Rectal smooth muscle tissue (tissue), 1 donor: ENCODE data around the gene EPHA6.

Experiments used
- H3K27ac ChIP-seq: one replicate; pipeline ENCODE4 v1.7.0; 2013; ENCODE audit warnings: low read depth, low read length, inconsistent platforms
- H3K27me3 ChIP-seq: one replicate; pipeline ENCODE4 v1.7.0; 2013; ENCODE audit warnings: low read length; ENCODE audit not compliant: control insufficient read depth, insufficient read depth
- H3K36me3 ChIP-seq: one replicate; pipeline ENCODE4 v1.7.0; 2013; ENCODE audit warnings: low read length; ENCODE audit not compliant: control insufficient read depth, insufficient read depth
- H3K4me1 ChIP-seq: one replicate; pipeline ENCODE4 v1.7.0; 2013; ENCODE audit warnings: low read length; ENCODE audit not compliant: control insufficient read depth, insufficient read depth
- H3K4me3 ChIP-seq: one replicate; pipeline ENCODE4 v1.7.0; 2013; ENCODE audit warnings: low read length
- H3K9ac ChIP-seq: one replicate; pipeline ENCODE4 v1.7.0; 2013; ENCODE audit warnings: low read length

EPHA6 gene

DNA sequence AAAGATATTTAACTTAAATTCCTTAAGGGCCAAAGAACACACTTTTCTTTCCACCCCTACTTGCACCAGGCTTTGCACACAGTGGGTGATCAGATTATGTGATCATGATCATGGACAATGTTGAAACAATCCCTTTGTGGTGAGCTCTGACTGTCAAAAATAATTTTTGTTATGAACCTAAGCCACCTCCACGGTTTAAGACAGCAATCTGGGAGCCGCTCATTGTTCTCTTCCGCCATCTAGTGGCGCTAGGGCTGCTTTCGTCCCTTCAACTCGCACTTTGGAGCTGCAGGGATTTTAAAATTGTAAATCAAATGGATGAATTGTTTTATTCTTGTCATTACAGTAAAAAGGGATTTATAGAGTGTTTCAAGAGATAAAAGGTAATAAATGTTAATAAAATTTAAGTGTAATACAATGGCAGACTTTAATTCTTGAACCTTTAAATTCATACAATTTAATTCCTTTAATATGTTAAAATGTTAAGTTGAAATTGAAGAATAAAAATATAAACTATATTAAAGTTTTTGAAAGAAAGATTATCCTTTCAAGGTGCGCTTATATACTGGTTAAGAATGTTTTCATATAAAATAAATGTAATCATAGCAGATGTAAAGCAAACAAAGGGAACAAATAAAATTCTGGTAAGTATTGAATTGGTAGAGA, 904.9 kb downstream of the EPHA6 start:
- H3K36me3 ChIP-seq: no peaks in the 10 kb centered on the region
- no peak overlapping the region for H3K4me3 ChIP-seq
- no peak overlapping the region for H3K27ac ChIP-seq

DNA sequence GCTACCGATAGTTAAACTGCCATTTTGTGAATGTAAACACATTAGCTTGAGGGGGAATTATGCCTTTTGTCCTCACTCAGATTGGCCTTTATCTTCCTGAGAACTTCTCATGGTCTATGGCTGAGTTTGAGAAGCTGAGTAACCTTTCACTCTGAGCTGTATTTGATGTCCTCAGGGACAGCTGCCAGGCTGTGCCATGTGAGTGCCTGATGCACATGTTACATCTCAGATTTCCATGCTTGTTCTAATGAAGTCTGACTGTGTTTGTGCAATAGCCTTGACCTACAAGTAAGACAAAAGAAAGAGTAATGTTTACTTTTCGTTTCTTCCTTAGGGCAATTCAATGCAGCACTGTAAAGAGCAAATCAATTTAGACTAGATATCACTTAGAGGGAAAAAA, 906.0 kb downstream of the EPHA6 start:
- Histone ChIP-seq H3K4me1 (no peaks in the 10 kb centered on the region), H3K9ac (no peak overlapping the region), H3K27ac (no peak overlapping the region), H3K4me3 (no peak overlapping the region), H3K27me3 (no peaks in the 10 kb centered on the region), H3K36me3 (no peaks in the 10 kb centered on the region)

More for the DNA sequence above, 904.9 kb downstream of the EPHA6 start:
- Histone ChIP-seq H3K9ac (no peak overlapping the region), H3K4me1 (no peaks in the 10 kb centered on the region), H3K27me3 (no peaks in the 10 kb centered on the region)

DNA sequence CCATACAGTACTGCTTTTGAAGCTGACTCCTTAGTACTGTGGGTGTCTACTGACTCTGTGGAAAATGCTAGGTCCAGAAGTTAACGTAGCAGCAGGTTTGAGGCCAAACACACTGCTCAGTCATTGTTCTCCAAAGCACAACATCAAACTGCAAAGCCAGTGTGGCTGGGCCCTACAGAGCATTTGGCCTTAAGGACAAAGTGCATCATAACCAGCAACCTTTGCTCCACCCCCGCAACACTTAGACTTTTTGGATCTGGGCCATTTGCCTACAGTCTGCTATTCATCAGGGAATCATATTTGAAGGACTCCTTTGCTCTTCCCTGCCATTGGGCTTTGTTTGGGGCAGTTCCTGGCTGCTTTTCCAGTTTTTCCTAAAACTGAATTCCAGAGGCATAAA, 907.1 kb downstream of the EPHA6 start:
- H3K9ac ChIP-seq: no peak overlapping the region
- H3K4me3 ChIP-seq: no peak overlapping the region

DNA sequence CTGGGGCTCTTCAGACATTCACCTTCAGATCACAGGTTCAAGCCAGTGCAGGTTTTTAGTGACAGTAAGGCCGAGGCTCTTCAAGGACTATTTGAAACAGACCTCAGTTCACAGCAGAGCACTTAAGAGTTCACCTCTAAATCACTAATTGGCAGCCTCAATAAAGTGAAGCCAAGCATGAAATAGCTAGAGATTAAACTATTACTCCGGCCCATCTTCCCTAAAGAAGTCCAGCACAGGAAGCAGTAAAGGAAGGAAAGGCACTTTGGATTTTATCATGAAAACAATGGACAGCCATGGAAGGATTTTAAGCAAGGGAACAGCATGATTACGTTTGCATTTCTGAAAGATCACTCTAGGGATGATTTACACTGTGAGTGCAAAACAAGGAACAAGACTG, 922.5 kb downstream of the EPHA6 start:
- H3K4me1 ChIP-seq: no peaks in the 10 kb centered on the region
- H3K4me3 ChIP-seq: no peak overlapping the region
- no peak overlapping the region for H3K9ac ChIP-seq
- H3K27me3 ChIP-seq: no peaks in the 10 kb centered on the region
- H3K36me3 ChIP-seq: no peaks in the 10 kb centered on the region
- no peak overlapping the region for H3K27ac ChIP-seq

More for the DNA sequence above, 907.1 kb downstream of the EPHA6 start:
- no peaks in the 10 kb centered on the region for H3K4me1 ChIP-seq
- no peaks in the 10 kb centered on the region for H3K36me3 ChIP-seq
- no peak overlapping the region for H3K27ac ChIP-seq
- no peaks in the 10 kb centered on the region for H3K27me3 ChIP-seq

DNA sequence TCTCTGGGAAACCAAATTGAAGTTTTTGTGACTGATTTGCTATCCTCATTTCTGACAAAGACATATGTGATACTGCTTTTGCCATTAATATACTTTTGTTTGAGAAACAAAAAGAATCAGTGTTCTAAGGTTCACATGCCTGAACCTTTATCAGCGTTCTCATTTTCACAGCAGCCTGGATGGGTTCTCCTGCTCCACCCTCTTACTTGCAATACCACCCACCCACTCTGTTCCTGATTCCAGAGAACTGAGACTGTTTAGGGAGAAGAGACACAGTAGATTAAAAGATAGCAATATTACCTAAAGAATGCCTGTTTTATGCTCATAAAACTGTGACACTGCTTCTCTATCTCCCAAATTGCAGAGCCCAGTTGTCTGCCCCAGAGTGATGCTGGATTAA, 924.4 kb downstream of the EPHA6 start:
- Histone ChIP-seq H3K27ac (no peak overlapping the region), H3K4me3 (no peak overlapping the region), H3K27me3 (no peaks in the 10 kb centered on the region), H3K9ac (no peak overlapping the region), H3K4me1 (no peaks in the 10 kb centered on the region), H3K36me3 (no peaks in the 10 kb centered on the region)

DNA sequence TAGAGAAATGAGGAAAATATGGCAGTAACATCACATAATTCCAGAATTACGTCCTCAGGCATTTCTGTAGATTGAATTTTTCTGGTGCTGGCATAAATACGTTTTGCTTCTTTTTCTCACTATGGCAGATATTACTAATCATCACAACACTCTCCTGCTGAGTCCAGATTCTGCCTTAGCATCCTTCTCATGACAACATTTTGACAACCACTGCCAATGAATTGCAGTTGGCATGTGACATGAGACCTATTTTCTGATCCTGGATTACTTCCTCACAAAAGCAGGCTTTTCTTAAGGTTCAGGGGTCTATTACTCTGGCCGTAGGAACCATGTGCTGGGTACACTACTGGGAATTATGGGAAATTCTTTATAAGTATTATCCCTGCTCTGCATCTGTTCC, 927.6 kb downstream of the EPHA6 start:
- no peaks in the 10 kb centered on the region for H3K4me1 ChIP-seq
- H3K4me3 ChIP-seq: no peak overlapping the region
- H3K36me3 ChIP-seq: no peaks in the 10 kb centered on the region
- no peak overlapping the region for H3K9ac ChIP-seq
- no peaks in the 10 kb centered on the region for H3K27me3 ChIP-seq
- no peak overlapping the region for H3K27ac ChIP-seq

DNA sequence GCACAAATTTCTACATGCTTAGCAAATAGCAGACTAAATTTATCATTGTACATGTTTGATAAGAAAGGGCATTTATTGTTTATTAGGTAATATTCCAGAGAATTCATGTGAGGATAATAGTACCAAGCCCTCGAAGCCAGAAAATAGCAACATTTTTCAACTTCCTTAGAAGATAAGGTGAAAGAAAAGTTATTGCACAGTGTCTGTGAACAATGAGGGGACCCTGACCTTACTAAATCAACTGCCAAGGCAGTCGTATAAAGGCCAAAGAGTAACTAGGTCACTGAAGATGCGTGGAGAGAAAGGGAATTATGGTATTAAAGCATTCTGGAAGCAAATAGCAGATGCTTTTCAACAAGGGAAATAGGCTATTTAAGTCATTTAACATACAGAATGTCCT, 929.9 kb downstream of the EPHA6 start:
- Histone ChIP-seq H3K27ac (no peak overlapping the region), H3K4me3 (no peak overlapping the region), H3K4me1 (no peaks in the 10 kb centered on the region), H3K36me3 (no peaks in the 10 kb centered on the region), H3K27me3 (no peaks in the 10 kb centered on the region), H3K9ac (no peak overlapping the region)

DNA sequence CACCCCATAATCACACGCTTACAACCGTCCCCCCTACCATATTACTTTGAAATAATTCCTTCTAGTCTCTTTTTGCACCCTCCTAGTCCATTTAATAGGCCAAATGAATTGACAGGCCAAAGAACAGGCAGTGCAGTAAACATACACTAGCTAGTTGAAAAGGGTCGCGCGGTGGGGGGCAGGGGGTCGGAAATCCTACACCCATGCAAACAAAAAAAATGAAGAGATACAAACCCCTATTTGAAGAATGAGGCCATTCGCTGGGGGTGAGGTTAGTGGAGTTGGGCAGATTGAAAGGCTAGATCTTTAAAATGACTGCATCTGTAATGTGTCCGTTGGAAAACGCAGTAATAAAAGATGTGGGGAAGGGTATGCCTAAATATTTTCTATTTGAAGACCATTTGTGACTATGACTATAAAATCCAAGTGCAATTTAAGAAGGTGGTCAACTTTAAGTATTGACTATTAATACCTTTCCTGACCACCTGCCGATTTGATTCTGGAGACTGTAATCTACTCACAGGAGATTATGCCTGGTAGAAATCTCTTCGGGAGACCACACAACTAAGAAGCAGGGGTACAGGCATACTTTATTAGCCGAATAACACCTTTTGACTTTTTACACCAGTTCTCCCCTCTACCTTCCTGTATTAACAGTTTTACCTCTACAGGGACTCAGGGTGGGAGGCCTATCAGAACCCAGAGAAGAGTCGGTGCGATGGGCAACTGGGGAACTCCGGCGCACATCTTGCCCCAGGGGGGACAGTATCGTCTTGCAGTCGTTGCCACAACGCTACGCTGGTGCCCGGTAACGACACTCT, 949.4 kb downstream of the EPHA6 start:
- Histone ChIP-seq H3K4me1 (peaks cover 5% of the 10 kb centered on the region), H3K27ac (peak overlapping the region; percentile 68), H3K9ac (peak overlapping the region; percentile 20), H3K36me3 (no peaks in the 10 kb centered on the region), H3K4me3 (peak overlapping the region; percentile 83), H3K27me3 (no peaks in the 10 kb centered on the region)

DNA sequence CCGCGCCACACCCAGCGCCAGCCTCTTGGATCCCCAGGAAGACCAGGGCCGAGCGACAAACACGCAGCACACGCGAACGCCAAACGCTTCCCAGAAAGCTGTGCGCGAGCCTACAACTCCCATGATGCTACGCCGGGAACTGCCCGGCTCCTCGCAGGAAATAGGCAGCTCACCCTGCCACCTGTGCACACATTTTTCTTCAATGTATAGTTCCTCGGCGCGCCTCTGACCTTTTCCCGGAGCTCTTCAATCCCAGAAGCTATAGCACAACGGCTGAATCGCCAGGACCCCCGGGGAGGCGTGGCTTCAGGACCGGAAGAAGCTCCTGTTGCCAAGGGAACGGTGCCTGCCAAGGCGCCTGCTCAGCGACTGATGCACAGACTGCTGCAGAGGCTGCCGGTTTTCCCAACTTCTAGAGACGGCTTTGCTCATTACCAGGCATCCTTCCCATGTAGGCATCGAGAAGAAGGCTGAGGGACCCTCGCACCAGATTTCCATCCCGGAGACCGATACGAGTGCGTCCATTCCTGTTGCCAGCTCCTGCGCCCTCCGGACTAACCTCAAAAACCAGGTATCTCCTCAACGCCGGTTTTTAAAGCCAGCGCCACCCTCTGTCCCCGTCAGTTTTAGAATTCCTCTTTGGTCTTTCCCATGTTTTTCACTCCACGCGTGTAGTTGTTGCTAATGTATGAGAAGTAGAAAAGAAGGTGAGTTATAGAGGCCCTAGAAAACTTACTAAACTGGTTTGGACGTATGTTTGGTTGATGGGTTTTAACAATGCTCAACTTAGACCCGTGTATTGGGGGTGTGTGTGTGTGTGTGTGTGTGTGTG, 950.2 kb downstream of the EPHA6 start, which contains the start of gene ARL6:
Gene ARL6, plus strand, starts transcription at position 352 of the 832 bp plus-strand sequence. CDS start 3,350 bp downstream, outside the sequence.
- no peaks in the 10 kb centered on the region for H3K27me3 ChIP-seq
- peak within 1 kb of the TSS; percentile 20 for H3K9ac ChIP-seq
- peaks cover 5% of the 10 kb centered on the region for H3K4me1 ChIP-seq
- peak within 1 kb of the TSS; percentile 83 for H3K4me3 ChIP-seq
- H3K36me3 ChIP-seq: no peaks in the 10 kb centered on the region
- H3K27ac ChIP-seq: peak within 1 kb of the TSS; percentile 68

DNA sequence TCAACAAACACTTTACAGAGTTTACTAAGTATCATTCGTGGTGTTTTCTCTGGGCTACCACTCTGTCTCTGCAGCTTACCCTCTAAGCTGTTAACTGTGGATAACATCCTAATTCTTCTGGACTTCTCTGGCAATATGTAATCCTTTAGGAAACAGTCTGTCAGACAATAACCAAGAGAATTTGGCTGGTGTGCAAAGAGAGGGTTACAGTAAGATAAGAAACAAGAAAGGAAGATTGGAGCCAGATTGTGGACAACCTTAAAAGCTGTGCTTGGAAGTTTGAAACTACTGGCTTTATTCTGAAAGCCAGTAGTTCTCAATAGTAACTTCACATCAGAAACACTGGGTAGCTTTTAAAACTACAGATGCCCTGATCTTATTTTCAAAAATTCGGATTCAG, 950.9 kb downstream of the EPHA6 start:
- H3K9ac ChIP-seq: no peak overlapping the region
- no peaks in the 10 kb centered on the region for H3K27me3 ChIP-seq
- no peaks in the 10 kb centered on the region for H3K36me3 ChIP-seq
- peak overlapping the region; percentile 83 for H3K4me3 ChIP-seq
- H3K27ac ChIP-seq: no peak overlapping the region
- peaks cover 5% of the 10 kb centered on the region for H3K4me1 ChIP-seq

DNA sequence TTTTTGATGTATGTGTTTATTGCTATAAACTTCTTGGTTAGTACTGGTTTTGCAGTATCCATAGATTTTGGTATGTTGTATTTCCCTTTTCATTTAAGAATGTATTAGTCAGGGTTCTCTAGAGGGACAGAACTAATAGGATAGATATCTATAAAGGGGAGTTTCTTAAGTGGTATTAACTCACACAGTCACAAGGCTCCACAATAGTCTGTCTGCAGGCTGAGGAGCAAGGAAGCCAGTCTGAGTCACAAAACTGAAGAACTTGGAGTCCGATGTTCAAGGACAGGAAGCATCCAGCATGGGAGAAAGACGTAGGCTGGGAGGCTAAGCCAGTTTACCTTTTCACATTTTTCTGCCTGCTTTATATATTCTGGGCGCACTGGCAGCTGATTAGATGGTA, 958.5 kb downstream of the EPHA6 start:
- Histone ChIP-seq H3K9ac (no peak overlapping the region), H3K4me3 (no peak overlapping the region), H3K27me3 (no peaks in the 10 kb centered on the region)

DNA sequence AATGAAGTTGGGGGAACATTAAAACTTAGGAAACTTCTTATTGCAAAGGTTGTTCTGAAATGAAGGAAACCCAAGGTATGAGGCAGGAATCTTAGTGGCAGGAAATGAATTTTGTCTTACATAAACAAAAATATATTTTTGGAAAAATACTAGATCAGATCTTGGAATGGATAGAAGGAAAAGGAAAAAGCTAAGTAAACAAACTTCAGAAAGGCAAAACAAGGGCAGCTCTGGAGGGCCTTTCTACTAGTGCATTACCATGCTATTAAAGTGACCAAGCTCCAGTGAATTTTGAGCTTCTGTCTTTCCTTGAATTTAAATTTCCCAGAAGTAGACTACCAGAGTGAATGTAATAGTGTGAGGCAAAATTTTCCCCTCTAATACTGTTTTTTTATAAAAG, 963.8 kb downstream of the EPHA6 start:
- H3K36me3 ChIP-seq: no peaks in the 10 kb centered on the region
- no peaks in the 10 kb centered on the region for H3K27me3 ChIP-seq
- no peaks in the 10 kb centered on the region for H3K4me1 ChIP-seq
- H3K9ac ChIP-seq: no peak overlapping the region
- no peak overlapping the region for H3K4me3 ChIP-seq
- H3K27ac ChIP-seq: no peak overlapping the region

More for the DNA sequence above, 958.5 kb downstream of the EPHA6 start:
- Histone ChIP-seq H3K4me1 (no peaks in the 10 kb centered on the region), H3K27ac (no peak overlapping the region), H3K36me3 (no peaks in the 10 kb centered on the region)
